Ovary (tissue), 9 donors: ENCODE results near the gene SCARB2. TPM values are rescaled to one million over a fixed set of nuclear protein-coding genes. Genes with fewer than 3 reads are reported as not detected.
A peak's percentile ranks its signal among the peaks of the same experiment; 100 is the strongest.

Experiments
- DNase-seq, 5 donors: peaks; one replicate each; pipeline ENCODE4 v3.0.0-alpha.2; 2019 to 2020
- H3K27ac ChIP-seq, 2 donors: fragments of 200-600 bp; one replicate each; pipeline versions ENCODE4 v1.5.1 to v1.8.0; 2019 to 2022
- H3K27me3 ChIP-seq: fragments of 200-600 bp; one replicate; pipeline ENCODE4 v1.8.0; 2022
- H3K36me3 ChIP-seq: fragments of 200-600 bp; sonication (generic); one replicate; pipeline ENCODE4 v1.5.1; 2019
- H3K4me1 ChIP-seq: one replicate; pipeline ENCODE4 v1.8.1; 2013; ENCODE audit warnings: mild to moderate bottlenecking, moderate library complexity; ENCODE audit not compliant: insufficient read depth
- H3K4me3 ChIP-seq: fragments of 200-600 bp; sonication (generic); one replicate; pipeline ENCODE4 v1.5.1; 2017
- H3K9me3 ChIP-seq, 2 donors: fragments of 200-600 bp in 1 of 2; sonication (generic) in 1 of 2; one replicate each; pipeline versions ENCODE4 v1.5.1 to v1.8.1; 2013 to 2019; ENCODE audit warnings: mild to moderate bottlenecking in 1 of 2, moderate library complexity in 1 of 2
- CTCF ChIP-seq, 3 donors: fragments of 450-650 bp in 2 of 3; fragments of 200-600 bp in 1 of 3; IDR thresholded peaks; one replicate each; pipeline versions ENCODE4 v1.5.1 to v1.8.0; 2016 to 2022; ENCODE audit warnings: antibody characterized with exemption in 3 of 3, mild to moderate bottlenecking in 1 of 3
- EP300 ChIP-seq: sonication (generic); formaldehyde crosslinking; IDR thresholded peaks from one replicate; pipeline ENCODE4 v1.6.1; 2017; ENCODE audit warnings: antibody characterized with exemption
- POLR2A ChIP-seq: fragments of 450-650 bp; IDR thresholded peaks from one replicate; pipeline ENCODE4 v1.6.1; 2017; ENCODE audit warnings: antibody characterized with exemption, mild to moderate bottlenecking, moderate library complexity
- WGBS, 3 donors: extraction: QIAGEN DNeasy Blood & Tissue Kit in 1 of 3; methylation state at CpG; one replicate each; pipeline versions ENCODE4 v1.1.5 to v1.1.7; 2013 to 2017; 5-methylcytosine and 5-hydroxymethylcytosine counted together
- intact Hi-C, 4 donors: fragments of 100-400 bp; cut with DNase I; formaldehyde crosslinking; loops; one replicate each; pipeline versions ENCODE4 v1.11.0 to v1.15.1; 2022 to 2023
- polyA plus RNA-seq, 2 donors: library from polyadenylated mRNA; stranded (reverse); fragments of 200-250 nt in 1 of 2; fragments of 350-450 nt in 1 of 2; fragmentation: Illumina TruSeq in 1 of 2; extraction: RNeasy Lipid Tissue Mini Kit (QIAGEN cat#74804) in 1 of 2; gene quantifications; one replicate each; pipeline ENCODE4 v1.2.3, GENCODE V29; 2013 to 2014
- total RNA-seq, 7 donors: library from RNA; depleted of rRNA in 2 of 7; stranded (reverse); fragments of >200 nt in 2 of 7; fragmentation: NEBNext Ultra II Directional in 3 of 7; extraction: Animal tissue kit (Norgen Biotek cat#: 25700) in 3 of 7; gene quantifications; one replicate each; pipeline versions ENCODE4 v1.1.0 to v1.2.4, GENCODE V29; 2016 to 2023
- donor health status: DM: no; HTN: no; CAD: no; lungs with moderate emphysema.
- donor health status: DM: no; HTN: no; CAD: no.
- donor health status: Bipolar disorder and iron deficiency.
- donor health status: DM: yes; HTN: yes; CAD: no.
- donor health status: DM: no; HTN: no; CAD: no.
- donor health status: DM: yes; HTN: yes; CAD: no.

Gene SCARB2
- total and polyA plus RNA-seq, 9 donors: 83.1 to 239 (median 132) TPM

GRCh38 chr4:76226418-76226817 is 12.8 kb upstream of the SCARB2 start:
- Histone ChIP-seq H3K36me3 (no peaks in the 10 kb centered on the region), H3K27ac (no peak overlapping the region), H3K4me1 (no peaks in the 10 kb centered on the region), H3K27me3 (no peaks in the 10 kb centered on the region), H3K4me3 (no peak overlapping the region), H3K9me3 (no peaks in the 10 kb centered on the region)
- no peak for TF ChIP-seq CTCF (IDR thresholded peaks at IDR 0.05)
- WGBS, 3 donors: 0% methylated on average over 1 of the region's 1 CpG
- DNase-seq: no peak
- intact Hi-C loops: no loop called here

- H3K4me3 ChIP-seq: no peak overlapping the region
- no peak overlapping the region for H3K27ac ChIP-seq
- no peaks in the 10 kb centered on the region for H3K36me3 ChIP-seq
- H3K27me3 ChIP-seq: no peaks in the 10 kb centered on the region
- peaks cover 3% of the 10 kb centered on the region for H3K4me1 ChIP-seq
- TF ChIP-seq EP300: no peak
- TF ChIP-seq CTCF (IDR thresholded peaks at IDR 0.05): no peak
- no peak for TF ChIP-seq POLR2A
- DNase-seq: no peak
- WGBS, 3 donors: 40 to 44% (median 41%) methylated on average over 3 of the region's 3 CpGs
- no peaks in the 10 kb centered on the region for H3K9me3 ChIP-seq
- intact Hi-C loops: no loop called here
Observed at GRCh38 chr4:76224171-76224570, 10.5 kb upstream of the SCARB2 start.

- Histone ChIP-seq H3K4me3 (no peak overlapping the region), H3K4me1 (peaks cover 9% of the 10 kb centered on the region), H3K27me3 (no peaks in the 10 kb centered on the region), H3K27ac (no peak overlapping the region), H3K9me3 (no peaks in the 10 kb centered on the region), H3K36me3 (no peaks in the 10 kb centered on the region)
- 44 to 48% (median 46%) methylated on average over 7 of the region's 7 CpGs for WGBS, 3 donors
- intact Hi-C loops: no loop called here
- peak in 1 of 5 donors; percentile 46 for DNase-seq
- TF ChIP-seq POLR2A: no peak
- no peak for TF ChIP-seq CTCF (IDR thresholded peaks at IDR 0.05)
- no peak for TF ChIP-seq EP300
Observed at GRCh38 chr4:76219299-76220055, 5.9 kb upstream of the SCARB2 start.

- H3K4me3 ChIP-seq: no peak overlapping the region
- no peak for DNase-seq
Observed at GRCh38 chr4:76216975-76217814, 3.6 kb upstream of the SCARB2 start.

More at GRCh38 chr4:76216975-76217814, 3.6 kb upstream of the SCARB2 start:
- no peaks in the 10 kb centered on the region for H3K27me3 ChIP-seq
- 91 to 96% (median 92%) methylated on average over 6 of the region's 6 CpGs for WGBS, 3 donors
- no peak overlapping the region for H3K27ac ChIP-seq
- intact Hi-C loops: no loop called here
- H3K9me3 ChIP-seq: no peaks in the 10 kb centered on the region
- H3K36me3 ChIP-seq: no peaks in the 10 kb centered on the region
- no peak for TF ChIP-seq EP300
- TF ChIP-seq POLR2A: no peak
- peaks cover 12% of the 10 kb centered on the region for H3K4me1 ChIP-seq
